GM19351 (cell line): ENCODE measurements around the gene TPT1.
"Not testable (repeated sequence)": the region's sequence is repeated elsewhere in the genome, so short reads cannot be mapped to it uniquely, and the experiment has no call there.

Experiments
- ATAC-seq: cut with Tn5 transposase; IDR thresholded peaks from one replicate; pipeline ENCODE4 v1.9.1; 2021; ENCODE audit warnings: mild to moderate bottlenecking, moderate library complexity; ENCODE audit not compliant: unreplicated experiment

TPT1 gene

DNA sequence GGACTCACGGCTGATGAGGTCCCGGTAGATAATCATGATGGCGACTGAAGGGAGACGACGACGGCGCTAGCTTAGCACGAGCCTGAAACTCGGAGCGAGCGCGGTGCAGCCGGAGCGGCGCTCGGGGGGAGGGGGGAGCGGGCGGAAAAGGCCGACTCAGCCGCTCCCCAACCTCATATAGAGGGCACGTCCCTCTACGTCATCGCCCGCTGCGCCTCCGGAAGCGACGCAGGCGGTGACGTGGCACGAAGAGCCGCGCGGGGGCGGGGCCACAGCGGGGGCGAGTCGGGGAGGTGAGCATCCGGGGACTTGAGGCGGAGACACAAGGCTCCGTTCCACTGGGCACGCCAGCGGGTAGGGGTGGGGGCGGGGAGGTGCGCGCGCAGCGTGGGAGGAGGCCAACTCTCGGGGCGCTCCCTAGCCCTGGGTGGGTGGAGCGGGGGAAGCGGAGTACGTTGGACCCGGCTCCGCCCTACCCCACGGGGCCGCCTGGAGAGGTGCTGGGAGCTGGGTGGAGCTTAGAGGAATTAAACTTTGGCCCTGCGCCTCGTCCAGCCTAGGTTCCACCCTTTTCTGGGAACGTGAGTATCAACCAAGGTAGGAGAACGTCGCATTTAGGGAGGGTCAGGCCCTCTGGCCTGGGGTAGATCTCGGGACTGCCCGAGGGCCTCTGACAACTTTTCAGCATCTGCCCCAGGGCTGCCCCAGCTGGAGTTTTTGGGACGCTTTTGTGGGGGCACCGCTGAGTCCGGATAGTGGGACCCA lies at the start of gene TPT1:
Gene TPT1 (minus strand): TSS at position 150 of the 765 bp plus-strand sequence. CDS start 114 bp downstream, at position 36.
- peak; percentile 87 for ATAC-seq

DNA sequence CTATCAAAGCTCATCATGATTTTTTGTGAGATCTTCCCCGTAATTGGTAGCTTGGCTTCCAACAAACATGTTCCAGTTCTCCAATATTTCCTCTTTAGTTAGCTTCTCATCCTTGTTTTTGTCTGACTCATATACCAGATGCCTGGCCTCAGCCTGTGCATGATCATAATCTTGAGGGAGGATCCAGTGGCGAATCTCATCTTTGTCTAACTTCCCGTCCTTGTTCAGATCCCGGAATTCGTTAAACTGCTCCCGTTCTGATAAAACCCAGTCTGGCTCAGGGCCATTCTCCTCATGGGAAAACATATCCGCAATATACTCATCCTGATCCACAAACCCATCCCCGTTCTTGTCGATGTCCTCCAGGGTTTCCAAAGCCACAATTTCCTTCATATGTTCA lies 49.4 kb upstream of the TPT1 start:
- ATAC-seq, result not testable (repeated sequence)

DNA sequence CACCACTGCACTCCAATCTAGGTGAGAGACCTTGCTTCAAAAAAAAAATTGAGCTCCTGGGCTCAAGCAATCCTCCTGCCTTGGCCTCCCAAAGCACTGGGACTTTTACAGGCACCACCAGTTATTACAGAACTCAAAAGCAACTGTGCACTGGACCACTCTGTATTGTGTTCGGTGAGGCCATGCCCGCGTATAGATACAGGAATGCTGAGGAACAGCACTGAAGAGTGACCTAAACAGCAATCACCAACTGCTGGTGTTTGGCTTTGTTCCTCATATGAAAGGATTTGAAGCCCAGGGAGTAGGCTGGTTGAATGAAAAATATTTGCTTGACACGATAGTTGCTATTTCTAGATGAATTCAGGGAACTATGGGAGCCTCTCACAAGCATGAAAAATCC lies 47.7 kb upstream of the TPT1 start:
- ATAC-seq, result no peak

DNA sequence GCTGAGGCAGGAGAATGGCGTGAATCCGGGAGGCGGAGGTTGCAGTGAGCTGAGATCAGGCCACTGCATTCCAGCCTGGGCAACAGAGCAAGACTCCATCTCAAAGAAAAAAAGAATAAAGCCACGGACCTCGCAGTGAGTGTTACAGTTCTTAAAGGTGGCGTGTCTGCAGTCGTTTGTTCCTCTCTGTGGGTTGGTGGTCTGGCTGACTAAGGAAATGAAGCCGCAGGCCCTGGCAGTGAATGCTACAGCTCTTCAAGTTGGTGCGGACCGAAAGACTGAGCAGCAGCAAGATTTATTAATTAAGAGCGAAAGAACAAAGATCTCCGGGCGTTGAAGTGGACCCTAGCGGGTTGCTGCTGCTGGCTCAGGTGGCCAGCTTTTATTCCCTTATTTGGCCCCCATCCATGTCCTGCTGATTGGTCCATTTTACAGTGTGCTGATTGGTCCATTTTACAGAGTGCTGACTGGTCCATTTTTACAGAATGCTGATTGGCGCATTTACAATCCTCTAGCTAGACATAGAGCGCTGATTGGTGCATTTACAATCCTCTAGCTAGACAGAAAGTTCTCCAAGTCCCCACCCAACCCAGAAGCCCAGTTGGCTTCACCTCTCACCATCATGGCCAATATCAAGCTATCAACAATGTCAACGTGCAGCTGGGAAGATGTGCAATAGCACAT lies 46.1 kb upstream of the TPT1 start:
- not testable (repeated sequence) for ATAC-seq

DNA sequence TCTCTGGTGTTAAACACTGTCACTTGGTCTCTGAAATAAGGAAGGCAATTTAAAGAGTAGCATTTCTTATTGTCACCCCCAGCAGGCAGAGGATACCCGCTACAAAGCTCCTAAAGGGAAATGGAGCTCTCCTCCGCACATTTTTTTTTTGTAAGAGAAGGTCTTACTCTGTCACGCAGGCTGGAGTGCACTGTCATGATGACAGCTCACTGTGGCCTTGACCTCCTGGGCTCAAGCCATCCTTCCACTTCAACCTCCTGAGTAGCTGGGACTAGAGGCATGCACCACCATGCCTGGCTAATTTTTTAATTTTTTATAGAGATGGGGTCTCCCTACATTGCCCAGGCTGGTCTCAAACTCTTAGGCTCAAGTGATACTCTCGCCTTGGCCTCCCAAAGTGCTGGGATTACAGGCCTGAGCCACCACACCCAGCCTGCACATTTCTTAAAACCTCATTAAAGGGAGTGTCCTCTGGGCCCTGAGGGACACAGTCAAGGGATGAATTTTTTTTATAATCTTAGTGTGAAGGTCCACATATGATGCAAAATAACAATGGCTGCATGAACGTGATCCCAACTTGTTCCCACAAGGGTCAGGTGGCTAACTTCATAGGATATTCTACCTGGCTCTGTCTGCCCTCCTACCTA lies 45.0 kb upstream of the TPT1 start:
- no peak for ATAC-seq

DNA sequence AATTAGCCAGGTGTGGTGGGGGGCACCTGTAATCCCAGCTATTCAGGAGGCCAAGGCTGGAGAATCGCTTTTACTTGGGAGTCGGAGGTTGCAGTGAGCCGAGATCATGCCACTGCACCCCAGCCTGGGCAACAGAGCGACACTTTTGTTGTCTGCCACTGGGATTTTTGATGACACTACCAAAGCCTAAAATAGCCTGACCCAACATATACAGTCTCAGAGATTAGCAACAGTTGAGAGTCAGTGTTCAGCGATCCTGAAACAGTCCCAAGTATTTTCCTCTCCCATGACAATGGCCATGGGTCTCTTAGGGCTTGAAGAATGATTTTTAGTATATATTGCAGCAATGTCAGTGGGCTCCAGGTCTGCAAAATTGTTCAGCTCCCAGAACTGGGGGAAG lies 44.3 kb upstream of the TPT1 start:
- no peak for ATAC-seq

DNA sequence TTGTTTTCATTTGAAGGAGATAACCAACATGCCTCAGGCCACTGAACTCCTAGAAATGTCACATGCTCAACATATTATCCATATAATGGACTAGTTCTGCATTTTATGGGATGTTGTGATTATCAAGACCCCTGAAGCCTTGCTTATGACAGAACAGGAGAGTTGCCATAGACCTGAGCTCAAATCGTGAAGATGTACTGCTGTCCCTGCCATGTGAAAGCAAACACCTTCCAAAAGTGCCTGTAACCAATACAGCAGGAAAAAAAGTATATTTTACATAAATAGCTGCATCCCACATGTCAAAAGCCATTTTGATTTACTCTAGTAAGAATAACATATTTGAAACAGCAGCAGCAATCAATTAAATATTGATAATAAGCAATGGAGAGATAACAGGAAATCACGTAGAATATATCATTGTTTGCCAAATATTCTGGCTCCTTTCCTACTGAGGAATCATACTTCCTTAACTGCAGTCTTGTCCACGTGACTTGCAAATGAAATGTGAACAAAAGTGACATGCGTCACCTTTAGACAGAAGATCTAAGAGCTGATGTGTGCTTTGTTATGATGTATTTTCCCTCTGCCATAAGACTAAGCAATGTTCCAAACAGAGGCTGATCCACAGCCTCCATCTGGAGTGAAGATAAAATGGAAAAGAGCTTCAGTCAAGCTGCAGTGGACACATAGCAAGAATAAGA lies 43.6 kb upstream of the TPT1 start:
- ATAC-seq, result no peak

DNA sequence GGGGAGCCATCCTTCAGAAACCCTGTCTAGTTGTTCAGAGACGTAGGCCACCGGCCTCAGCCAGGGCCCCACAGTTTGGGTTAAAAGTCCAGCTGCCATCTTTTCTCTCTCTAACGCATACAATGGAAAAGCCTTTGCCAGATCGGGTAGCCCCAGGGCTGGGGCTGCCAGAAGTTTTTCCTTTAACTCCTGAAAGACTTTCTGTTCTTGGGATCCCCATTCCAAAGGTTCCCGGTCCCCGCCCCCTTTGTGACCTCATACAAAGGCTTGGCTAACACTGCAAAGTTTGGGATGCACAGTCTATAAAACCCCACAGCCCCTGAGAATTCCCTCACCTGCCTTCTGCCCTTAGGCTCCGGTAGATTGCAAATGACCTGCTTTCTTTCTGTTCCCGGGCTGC lies 41.8 kb upstream of the TPT1 start:
- ATAC-seq, result not testable (repeated sequence)

DNA sequence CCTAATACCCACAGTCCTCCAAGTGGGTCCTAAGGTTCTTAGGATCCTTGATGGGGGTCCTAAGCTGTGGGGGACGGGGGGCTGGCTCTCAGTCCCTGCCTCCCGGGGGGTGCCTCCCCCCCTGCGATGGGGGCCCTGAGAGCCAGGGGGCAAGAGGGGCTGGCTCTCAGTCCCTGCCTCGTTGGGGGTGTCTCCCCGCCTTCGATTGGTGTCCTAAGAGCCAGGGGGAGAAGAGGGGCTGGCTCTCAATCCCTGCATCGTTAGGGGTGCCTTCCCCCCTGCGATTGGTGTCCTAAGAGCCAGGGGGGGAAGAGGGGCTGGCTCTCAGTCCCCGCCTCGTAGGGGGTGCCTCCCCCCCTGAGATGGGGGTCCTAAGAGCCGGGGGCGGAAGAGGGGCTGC lies 40.2 kb upstream of the TPT1 start:
- ATAC-seq, result no peak

DNA sequence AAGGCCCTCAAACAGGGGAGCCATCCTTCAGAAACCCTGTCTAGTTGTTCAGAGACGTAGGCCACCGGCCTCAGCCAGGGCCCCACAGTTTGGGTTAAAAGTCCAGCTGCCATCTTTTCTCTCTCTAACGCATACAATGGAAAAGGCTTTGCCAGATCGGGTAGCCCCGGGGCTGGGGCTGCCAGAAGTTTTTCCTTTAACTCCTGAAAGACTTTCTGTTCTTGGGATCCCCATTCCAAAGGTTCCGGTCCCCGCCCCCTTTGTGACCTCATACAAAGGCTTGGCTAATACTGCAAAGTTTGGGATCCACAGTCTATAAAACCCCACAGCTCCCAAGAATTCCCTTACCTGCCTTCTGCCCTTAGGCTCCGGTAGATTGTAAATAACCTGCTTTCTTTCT lies 39.7 kb upstream of the TPT1 start:
- ATAC-seq, result not testable (repeated sequence)

DNA sequence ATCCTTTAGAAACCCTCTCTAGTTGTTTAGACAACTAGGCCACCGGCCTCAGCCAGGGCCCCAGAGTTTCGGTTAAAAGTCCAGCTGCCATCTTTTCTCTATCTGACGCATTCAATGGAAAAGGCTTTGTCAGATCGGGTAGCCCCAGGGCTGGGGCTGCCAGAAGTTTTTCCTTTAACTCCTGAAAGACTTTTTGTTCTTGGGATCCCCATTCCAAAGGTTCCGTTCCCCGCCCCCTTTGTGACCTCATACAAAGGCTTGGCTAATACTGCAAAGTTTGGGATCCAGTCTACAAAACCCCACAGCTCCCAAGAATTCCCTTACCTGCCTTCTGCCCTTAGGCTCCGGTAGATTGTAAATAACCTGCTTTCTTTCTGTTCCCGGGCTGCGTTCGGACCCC lies 38.5 kb upstream of the TPT1 start:
- not testable (repeated sequence) for ATAC-seq

DNA sequence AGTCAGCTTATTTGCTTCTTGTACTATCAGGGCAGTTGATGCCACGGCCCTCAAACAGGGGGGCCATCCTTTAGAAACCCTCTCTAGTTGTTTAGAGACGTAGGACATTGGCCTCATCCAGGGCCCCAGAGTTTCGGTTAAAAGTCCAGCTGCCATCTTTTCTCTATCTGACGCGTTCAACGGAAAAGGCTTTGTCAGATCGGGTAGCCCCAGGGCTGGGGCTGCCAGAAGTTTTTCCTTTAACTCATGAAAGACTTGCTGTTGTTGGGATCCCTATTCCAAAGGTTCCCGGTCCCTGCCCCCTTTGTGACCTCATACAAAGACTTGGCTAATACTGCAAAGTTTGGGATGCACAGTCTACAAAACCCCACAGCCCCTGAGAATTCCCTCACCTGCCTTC lies 37.8 kb upstream of the TPT1 start:
- ATAC-seq, result not testable (repeated sequence)

DNA sequence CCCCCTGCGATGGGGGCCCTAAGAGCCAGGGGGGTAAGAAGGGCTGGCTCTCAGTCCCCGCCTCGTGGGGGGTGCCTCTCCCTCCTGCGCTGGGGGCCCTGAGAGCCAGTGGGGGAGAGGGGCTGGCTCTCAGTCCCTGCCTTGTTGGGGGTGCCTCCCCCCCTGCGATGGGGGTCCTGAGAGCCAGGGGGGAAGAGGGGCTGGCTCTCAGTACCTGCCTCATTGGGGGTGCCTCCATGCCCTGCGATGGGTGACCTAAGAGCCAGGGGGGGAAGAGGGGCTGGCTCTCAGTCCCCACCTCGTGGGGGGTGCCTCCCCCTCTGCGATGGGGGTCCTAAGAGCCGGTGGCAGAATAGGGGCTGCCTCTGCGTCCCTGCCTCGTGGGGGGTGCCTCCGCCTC lies 36.3 kb upstream of the TPT1 start:
- ATAC-seq, result not testable (repeated sequence)

DNA sequence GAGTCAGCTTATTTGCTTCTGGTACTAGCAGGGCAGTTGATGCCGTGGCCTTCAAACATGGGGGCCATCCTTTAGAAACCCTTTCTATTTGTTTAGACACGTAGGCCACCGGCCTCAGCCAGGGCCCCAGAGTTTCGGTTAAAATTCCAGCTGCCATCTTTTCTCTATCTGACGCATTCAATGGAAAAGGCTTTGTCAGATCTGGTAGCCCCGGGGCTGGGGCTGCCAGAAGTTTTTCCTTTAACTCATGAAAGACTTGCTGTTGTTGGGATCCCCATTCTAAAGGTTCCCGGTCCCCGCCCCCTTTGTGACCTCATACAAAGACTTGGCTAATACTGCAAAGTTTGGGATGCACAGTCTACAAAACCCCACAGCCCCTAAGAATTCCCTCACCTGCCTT lies 35.7 kb upstream of the TPT1 start:
- ATAC-seq, result not testable (repeated sequence)

DNA sequence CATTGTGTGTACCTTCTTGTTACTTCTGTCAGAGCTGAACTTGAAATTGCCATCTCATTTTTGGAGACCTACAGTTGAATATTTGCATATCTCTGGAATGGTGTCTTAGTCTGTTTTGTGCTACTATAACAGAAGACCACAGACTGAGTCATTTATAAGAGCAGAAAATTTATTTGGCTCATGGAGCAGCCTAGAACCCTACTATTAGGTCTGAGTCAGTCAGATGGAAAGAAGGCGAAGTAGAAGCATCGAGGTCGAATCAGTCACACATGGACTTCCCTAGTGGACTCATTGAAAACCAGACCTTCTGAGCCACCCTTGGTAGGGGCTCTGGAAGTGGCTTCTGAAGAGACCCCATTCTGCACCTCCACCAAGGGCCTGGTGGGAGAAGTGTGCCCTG lies 33.9 kb upstream of the TPT1 start:
- no peak for ATAC-seq

DNA sequence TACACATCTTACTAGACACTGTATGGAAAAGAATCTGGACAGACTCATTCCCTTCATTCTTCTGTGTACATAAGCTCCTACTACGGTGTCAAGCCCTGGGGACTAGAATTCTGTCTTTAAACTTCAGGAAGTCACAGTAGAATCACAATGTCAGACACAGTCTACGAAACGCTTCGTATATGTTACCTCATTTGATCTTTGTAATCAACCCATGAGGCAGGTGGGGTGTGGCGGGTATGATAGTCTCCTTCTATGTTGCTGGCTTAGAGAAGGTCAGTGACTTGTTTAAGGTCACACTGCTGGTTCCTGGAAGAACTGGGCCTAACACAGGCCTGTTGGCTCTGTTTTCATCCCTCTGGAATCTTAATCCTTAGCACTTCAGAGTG lies 32.2 kb upstream of the TPT1 start:
- no peak for ATAC-seq

DNA sequence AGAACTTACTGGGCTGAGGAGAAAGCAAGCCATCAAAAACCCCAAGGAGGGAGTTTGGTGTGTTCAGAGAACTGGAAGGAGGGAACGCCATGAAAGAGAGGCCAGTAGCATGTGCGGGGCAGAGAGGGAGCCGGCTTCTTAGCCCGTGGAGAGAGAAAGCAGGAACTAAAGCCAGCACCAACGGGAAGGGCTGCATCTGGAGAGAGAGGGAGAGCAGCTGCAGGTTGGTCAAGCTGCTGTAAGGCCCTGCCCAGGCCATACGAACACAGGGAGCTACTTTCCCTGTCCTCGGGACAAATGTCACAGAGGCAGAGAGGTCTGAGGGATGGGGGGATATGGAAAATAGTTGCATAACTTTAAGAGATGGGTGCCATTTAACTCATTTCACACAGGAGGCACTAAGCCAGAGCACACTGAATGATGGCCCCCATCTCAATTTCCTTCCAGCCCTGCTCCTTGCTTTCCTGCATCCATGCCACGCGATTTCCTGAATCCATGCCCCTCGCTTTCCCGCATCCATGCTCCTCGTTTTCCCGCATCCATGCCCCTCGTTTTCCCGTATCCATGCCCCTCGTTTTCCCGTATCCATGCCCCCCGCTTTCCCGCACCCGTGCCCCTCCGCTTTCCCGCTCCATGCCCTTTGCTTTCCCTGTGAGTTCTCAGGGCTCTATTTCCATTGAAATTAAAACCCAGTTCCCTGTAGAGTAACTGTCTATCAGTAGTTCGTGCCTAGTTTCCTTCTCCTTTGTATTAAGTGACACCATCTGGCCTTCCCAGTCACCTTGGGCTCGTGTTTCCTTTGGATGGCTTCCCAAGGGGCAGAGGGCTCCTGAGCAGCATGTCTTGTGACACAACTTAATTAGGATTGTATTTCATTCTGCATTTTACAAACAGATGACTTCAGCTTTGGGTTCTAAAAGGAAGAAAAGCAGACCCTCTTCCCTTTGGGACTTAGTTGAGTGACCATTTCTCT lies 31.5 kb upstream of the TPT1 start:
- no peak for ATAC-seq

DNA sequence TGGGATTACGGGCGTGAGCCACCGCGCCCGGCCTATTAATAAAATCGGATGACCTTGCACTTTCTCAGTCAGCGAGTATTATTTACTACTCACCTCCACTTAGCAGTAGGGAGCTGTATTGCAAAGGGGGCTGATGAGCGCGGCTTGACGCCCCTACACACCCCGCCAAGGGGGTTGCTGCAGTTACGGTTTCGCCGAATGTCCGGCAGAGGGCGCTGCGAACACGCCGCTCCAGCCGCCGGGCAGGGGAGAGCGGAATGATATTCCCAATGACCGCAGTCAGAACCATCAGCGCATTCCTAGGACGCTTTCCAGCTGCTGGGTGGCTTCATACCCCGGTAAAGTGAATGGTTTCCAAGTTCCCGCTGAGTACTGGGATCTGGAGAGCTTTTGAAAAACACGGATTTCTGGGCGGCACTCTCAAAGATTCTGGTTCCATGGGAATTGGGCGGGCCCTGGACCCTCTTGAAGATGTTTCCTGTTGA lies 30.0 kb upstream of the TPT1 start:
- no peak for ATAC-seq

DNA sequence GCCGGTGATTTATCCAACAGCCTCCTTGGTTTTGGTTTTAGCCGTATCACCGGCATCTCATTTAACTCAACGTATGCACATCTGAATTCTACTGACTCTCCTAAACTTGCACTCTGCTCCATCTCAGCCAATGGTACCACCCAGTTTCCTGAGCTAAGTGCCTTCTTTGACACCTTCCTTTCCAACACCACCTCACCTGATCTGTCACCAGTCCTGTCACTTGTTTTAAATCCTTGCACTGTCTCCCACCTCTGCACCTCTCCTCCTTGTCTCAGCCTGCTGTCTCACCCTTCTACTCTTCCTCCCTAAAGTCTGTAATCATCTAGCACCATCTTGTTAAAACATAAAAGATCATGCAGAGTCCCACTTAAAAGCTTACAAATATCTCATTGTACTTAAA lies 28.1 kb upstream of the TPT1 start:
- no peak for ATAC-seq

DNA sequence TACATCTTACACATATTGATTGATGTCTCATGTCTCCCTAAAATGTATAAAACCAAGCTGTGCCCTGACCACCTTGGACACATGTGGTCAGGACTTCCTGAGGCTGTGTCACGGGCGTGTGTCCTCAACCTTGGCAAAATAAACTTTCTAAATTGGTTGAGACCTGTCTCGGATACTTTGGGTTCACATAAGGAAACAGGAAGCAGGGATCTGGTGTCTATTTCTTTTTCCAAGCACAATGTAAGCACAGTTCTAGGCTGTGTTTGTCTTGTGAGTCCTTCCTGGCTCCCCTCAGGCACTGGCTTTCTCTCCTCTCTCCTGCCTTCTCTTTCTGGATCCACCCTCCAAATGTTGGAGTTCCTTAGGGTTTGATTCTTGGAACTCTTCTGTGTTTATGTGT lies 27.6 kb upstream of the TPT1 start:
- no peak for ATAC-seq
